DOHH2 (cell line): ENCODE data around the gene NOSIP.

Experiments
- EZH2phosphoT487 ChIP-seq: fragments of 200-600 bp; sonication (generic); IDR thresholded peaks from 2 replicates; pipeline ENCODE4 v1.6.1; 2017; ENCODE audit warnings: borderline replicate concordance, mild to moderate bottlenecking, antibody characterized with exemption, low read length, moderate library complexity, mixed read lengths
- TF ChIP-seq, protein P1 (sequence below): fragments of 200-600 bp; sonication (generic); IDR thresholded peaks from one replicate; pipeline ENCODE4 v1.5.1; 2014; ENCODE audit warnings: antibody characterized with exemption, mild to moderate bottlenecking, low read depth, low read length; ENCODE audit not compliant: poor library complexity, severe bottlenecking

DNA sequence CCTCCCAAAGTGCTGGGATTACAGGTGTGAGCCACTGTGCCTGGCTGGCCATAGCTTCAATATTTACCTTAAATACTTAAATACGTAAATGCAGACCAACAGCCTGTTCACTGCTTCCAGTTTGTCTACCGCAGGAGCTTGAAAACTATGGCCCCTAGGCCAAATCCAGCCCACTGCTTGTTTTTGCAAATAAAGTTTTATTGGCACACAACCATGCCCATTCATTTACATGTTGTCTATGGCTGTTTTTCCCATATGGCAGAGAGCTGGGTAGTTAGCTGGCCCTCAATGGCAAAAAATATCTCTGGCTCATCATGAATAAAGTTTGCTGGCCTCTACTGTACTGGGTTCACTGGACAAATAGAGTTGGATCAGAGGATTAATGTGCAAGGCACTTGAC lies 22.4 kb upstream of the NOSIP start:
- TF ChIP-seq, protein P1, sequence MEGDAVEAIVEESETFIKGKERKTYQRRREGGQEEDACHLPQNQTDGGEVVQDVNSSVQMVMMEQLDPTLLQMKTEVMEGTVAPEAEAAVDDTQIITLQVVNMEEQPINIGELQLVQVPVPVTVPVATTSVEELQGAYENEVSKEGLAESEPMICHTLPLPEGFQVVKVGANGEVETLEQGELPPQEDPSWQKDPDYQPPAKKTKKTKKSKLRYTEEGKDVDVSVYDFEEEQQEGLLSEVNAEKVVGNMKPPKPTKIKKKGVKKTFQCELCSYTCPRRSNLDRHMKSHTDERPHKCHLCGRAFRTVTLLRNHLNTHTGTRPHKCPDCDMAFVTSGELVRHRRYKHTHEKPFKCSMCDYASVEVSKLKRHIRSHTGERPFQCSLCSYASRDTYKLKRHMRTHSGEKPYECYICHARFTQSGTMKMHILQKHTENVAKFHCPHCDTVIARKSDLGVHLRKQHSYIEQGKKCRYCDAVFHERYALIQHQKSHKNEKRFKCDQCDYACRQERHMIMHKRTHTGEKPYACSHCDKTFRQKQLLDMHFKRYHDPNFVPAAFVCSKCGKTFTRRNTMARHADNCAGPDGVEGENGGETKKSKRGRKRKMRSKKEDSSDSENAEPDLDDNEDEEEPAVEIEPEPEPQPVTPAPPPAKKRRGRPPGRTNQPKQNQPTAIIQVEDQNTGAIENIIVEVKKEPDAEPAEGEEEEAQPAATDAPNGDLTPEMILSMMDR, result no peak
- no peak for TF ChIP-seq EZH2phosphoT487
